ENCODE measurements around the gene PALLD.

The PALLD gene

GRCh38 chr4:168486912-168487281 is 10.0 kb upstream of the PALLD start (continued):
- TF ChIP-seq AEBP2 (tag by site-specific recombination; IDR thresholded peaks at IDR 0.05; ENCODE audit: borderline replicate concordance) = no peak
- no peak for TF ChIP-seq GLI2 (tag by site-specific recombination; IDR thresholded peaks at IDR 0.05; ENCODE audit: borderline replicate concordance, low read depth)

- Histone ChIP-seq H3K4me3 (ENCODE audit: low read depth, low read length) (no peak overlapping the region), H3K27ac (ENCODE audit: extremely low read depth, low read depth, low read length) (no peak overlapping the region), H3K36me3 (ENCODE audit: control insufficient read depth in 2 of 2, insufficient read depth in 1 of 2, low read length in 2 of 2) (no peaks in the 10 kb centered on the region), H3K9me3 (ENCODE audit: control insufficient read depth, insufficient read depth, low read depth, low read length) (no peaks in the 10 kb centered on the region), H3K4me1 (ENCODE audit: control insufficient read depth, insufficient read depth, low read length) (no peaks in the 10 kb centered on the region)
- TF ChIP-seq ZNF133 (tag by site-specific recombination; IDR thresholded peaks at IDR 0.05) (no peak), ZBTB17 (tag by site-specific recombination; IDR thresholded peaks at IDR 0.05) (no peak), ZNF280D (tag by site-specific recombination; IDR thresholded peaks at IDR 0.05) (no peak)
- ChIA-PET POLR2A (no interaction called here), CTCF (interaction anchor here (0.7 to 1.2 kb wide), 2 partner anchors 13 to 27 kb away, joined by 5 to 6 read pairs; no protein-coding TSS in a partner anchor)
These were observed 9.4 kb upstream of the PALLD start for GRCh38 chr4:168487282-168488035.

- no peaks in the 10 kb centered on the region for H3K36me3 ChIP-seq (ENCODE audit: control insufficient read depth in 2 of 2, insufficient read depth in 1 of 2, low read length in 2 of 2)
- H3K4me1 ChIP-seq (ENCODE audit: control insufficient read depth, insufficient read depth, low read length) = no peaks in the 10 kb centered on the region
- H3K4me3 ChIP-seq (ENCODE audit: low read depth, low read length) = no peak overlapping the region
- no peaks in the 10 kb centered on the region for H3K9me3 ChIP-seq (ENCODE audit: control insufficient read depth, insufficient read depth, low read depth, low read length)
- CTCF ChIA-PET = no interaction called here
- POLR2A ChIA-PET = no interaction called here
- no peak overlapping the region for H3K27ac ChIP-seq (ENCODE audit: extremely low read depth, low read depth, low read length)
- TF ChIP-seq GFI1B (tag by site-specific recombination; IDR thresholded peaks at IDR 0.05) (no peak), WT1 (tag by site-specific recombination; IDR thresholded peaks at IDR 0.05) (no peak), KLF7 (tag by site-specific recombination; IDR thresholded peaks at IDR 0.05; ENCODE audit: borderline replicate concordance) (no peak), ZNF560 (tag by site-specific recombination; IDR thresholded peaks at IDR 0.05; ENCODE audit: borderline replicate concordance) (no peak), ZNF514 (tag by site-specific recombination; IDR thresholded peaks at IDR 0.05) (no peak), ZNF19 (tag by site-specific recombination; IDR thresholded peaks at IDR 0.05; ENCODE audit: low read depth) (no peak), ZNF423 (tag by site-specific recombination; IDR thresholded peaks at IDR 0.05) (no peak)
These were observed 8.0 kb upstream of the PALLD start for GRCh38 chr4:168488869-168489274.

- Histone ChIP-seq H3K4me3 (ENCODE audit: low read depth, low read length) (no peak overlapping the region), H3K27ac (ENCODE audit: extremely low read depth, low read depth, low read length) (no peak overlapping the region), H3K9me3 (ENCODE audit: control insufficient read depth, insufficient read depth, low read depth, low read length) (no peaks in the 10 kb centered on the region), H3K4me1 (ENCODE audit: control insufficient read depth, insufficient read depth, low read length) (no peaks in the 10 kb centered on the region), H3K36me3 (ENCODE audit: control insufficient read depth in 2 of 2, insufficient read depth in 1 of 2, low read length in 2 of 2) (no peaks in the 10 kb centered on the region)
- ChIA-PET POLR2A (no interaction called here), CTCF (no interaction called here)
- TF ChIP-seq GLI4 (tag by site-specific recombination; IDR thresholded peaks at IDR 0.05) (no peak), MYNN (tag by site-specific recombination; IDR thresholded peaks at IDR 0.05; ENCODE audit: borderline replicate concordance) (no peak), ZNF521 (tag by site-specific recombination; IDR thresholded peaks at IDR 0.05) (no peak), REST (tag by site-specific recombination; IDR thresholded peaks at IDR 0.05) (no peak), ZNF223 (tag by site-specific recombination; IDR thresholded peaks at IDR 0.05) (no peak), ZNF548 (tag by site-specific recombination; IDR thresholded peaks at IDR 0.05) (no peak), ZNF391 (tag by site-specific recombination; IDR thresholded peaks at IDR 0.05; ENCODE audit: borderline replicate concordance, low read depth) (no peak), KLF1 (tag by site-specific recombination; IDR thresholded peaks at IDR 0.05) (no peak), ZNF785 (tag by site-specific recombination; IDR thresholded peaks at IDR 0.05) (no peak), ZNF366 (tag by site-specific recombination; conservative IDR thresholded peaks at IDR 0.05) (no peak), ZSCAN23 (tag by site-specific recombination; IDR thresholded peaks at IDR 0.05) (no peak)
These were observed 7.2 kb upstream of the PALLD start for GRCh38 chr4:168489616-168490015.

Data from HEK293 (cell line).